C1 segment of cervical spinal cord (tissue), 14 donors: ENCODE measurements around the gene HSD11B1.
A peak's percentile ranks its signal among the peaks of the same experiment; 100 is the strongest.
"Not testable (repeated sequence)": the region's sequence is repeated elsewhere in the genome, so short reads cannot be mapped to it uniquely, and the experiment has no call there.

Experiments used
- DNase-seq, 14 donors: peaks; one replicate each; lab custom pipeline; 2025; lab: John Stamatoyannopoulos, UW

The HSD11B1 gene

GRCh38 chr1:209691237-209691636 lies 13.4 kb upstream of the HSD11B1 start:
- DNase-seq, result no peak

GRCh38 chr1:209692296-209692695 lies 12.3 kb upstream of the HSD11B1 start:
- no peak for DNase-seq

- peak in 11 of 14 donors; percentile 4 to 56 (median 44) for DNase-seq
These were observed 11.7 kb upstream of the HSD11B1 start for GRCh38 chr1:209692745-209693504.

- DNase-seq, result no peak
These were observed 8.0 kb upstream of the HSD11B1 start for GRCh38 chr1:209696673-209697072.

GRCh38 chr1:209697126-209697525 lies 7.5 kb upstream of the HSD11B1 start:
- no peak for DNase-seq

- not testable (repeated sequence) for DNase-seq
These were observed 4.0 kb upstream of the HSD11B1 start for GRCh38 chr1:209700686-209701085.

GRCh38 chr1:209702832-209703231 lies 1.8 kb upstream of the HSD11B1 start:
- no peak for DNase-seq

- no peak for DNase-seq
These were observed 677 bp upstream of the HSD11B1 start for GRCh38 chr1:209703834-209704504.

GRCh38 chr1:209705033-209705598 lies 470 bp downstream of the HSD11B1 start:
- DNase-seq, result no peak

GRCh38 chr1:209706622-209707021 lies 2.0 kb downstream of the HSD11B1 start:
- no peak for DNase-seq

- no peak for DNase-seq
These were observed 2.7 kb downstream of the HSD11B1 start for GRCh38 chr1:209707308-209707707.

GRCh38 chr1:209708297-209708696 lies 3.7 kb downstream of the HSD11B1 start:
- peak in 4 of 14 donors; percentile 3 to 43 (median 22) for DNase-seq

- DNase-seq, result no peak
These were observed 5.4 kb downstream of the HSD11B1 start for GRCh38 chr1:209710093-209710492.

GRCh38 chr1:209710847-209711246 lies 6.2 kb downstream of the HSD11B1 start:
- no peak for DNase-seq

- peak in 1 of 14 donors; percentile 20 for DNase-seq
These were observed 9.7 kb downstream of the HSD11B1 start for GRCh38 chr1:209714338-209714737.

GRCh38 chr1:209715314-209715713 lies 10.7 kb downstream of the HSD11B1 start:
- no peak for DNase-seq

GRCh38 chr1:209717818-209718217 lies 13.2 kb downstream of the HSD11B1 start:
- DNase-seq, result no peak

GRCh38 chr1:209720326-209720725 lies 15.7 kb downstream of the HSD11B1 start:
- no peak for DNase-seq

- no peak for DNase-seq
These were observed 16.2 kb downstream of the HSD11B1 start for GRCh38 chr1:209720826-209721225.

- DNase-seq, result no peak
These were observed 16.7 kb downstream of the HSD11B1 start for GRCh38 chr1:209721323-209721722.

GRCh38 chr1:209723265-209723664 lies 18.6 kb downstream of the HSD11B1 start:
- DNase-seq, result no peak

GRCh38 chr1:209723756-209724693 lies 19.4 kb downstream of the HSD11B1 start:
- no peak for DNase-seq
